ENCODE measurements around the gene CRYM.
"Not testable (repeated sequence)": the region's sequence is repeated elsewhere in the genome, so short reads cannot be mapped to it uniquely, and the experiment has no call there.

CRYM gene

DNA sequence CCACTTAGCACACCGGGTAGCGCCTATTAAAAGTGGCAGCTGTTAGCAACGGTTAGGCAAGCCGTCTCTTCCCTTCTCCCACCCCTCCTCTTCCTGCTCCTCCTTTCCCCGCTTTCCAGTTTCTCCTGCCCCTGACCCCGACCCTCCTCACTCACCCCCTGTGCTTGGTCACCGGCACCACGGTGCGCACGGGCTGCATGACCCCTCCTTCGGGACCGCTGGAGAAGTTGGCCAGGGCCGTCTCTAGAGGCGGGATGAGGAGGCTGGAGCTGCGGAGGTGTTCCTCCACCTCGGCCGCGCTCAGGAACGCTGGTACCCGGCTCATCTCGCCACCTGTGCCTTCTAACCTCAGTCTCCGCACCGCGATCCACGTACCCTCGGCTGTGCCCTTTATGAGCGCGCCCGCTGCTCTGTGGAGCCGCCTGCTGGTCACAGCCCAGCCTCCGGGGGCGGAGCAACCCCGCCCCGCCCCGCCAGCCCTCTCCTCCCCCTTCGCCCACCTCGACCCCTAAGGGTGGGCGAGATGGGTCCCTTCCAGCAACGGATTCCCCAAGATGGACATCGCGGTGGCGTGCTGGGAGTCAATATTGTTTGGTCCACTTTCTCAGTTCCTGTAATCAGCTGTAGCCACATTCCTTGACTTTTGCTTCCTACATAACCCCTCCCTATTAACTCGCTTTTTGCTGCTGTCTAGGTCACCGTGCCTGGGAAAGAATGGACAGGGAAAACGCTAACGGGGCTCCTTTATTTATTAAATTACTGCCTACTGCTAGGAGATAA is at the start of gene CRYM:
Gene CRYM, minus strand, starts transcription at position 364 of the 780 bp plus-strand sequence. Its CDS starts 39 bp downstream, at position 325.
- peak within 1 kb of the TSS; percentile 62 to 66 for H3K4me3 ChIP-seq (ENCODE audit: low read depth in 1 of 2, low read length in 2 of 2)
- H3K27ac ChIP-seq (ENCODE audit: low read length) = no peak within 1 kb of the TSS
- no peaks in the 10 kb centered on the region for H3K36me3 ChIP-seq (ENCODE audit: control insufficient read depth in 1 of 2, insufficient read depth in 2 of 2, low read length in 2 of 2)
- no peaks in the 10 kb centered on the region for H3K27me3 ChIP-seq (ENCODE audit: low read depth, low read length)
- H3K9me3 ChIP-seq (ENCODE audit: control insufficient read depth in 1 of 2, low read length in 2 of 2) = no peaks in the 10 kb centered on the region
- H3K4me1 ChIP-seq (ENCODE audit: control insufficient read depth in 1 of 2, insufficient read depth in 2 of 2, low read length in 2 of 2) = peaks cover 0 to 8% of the 10 kb centered on the region in 2 donors

DNA sequence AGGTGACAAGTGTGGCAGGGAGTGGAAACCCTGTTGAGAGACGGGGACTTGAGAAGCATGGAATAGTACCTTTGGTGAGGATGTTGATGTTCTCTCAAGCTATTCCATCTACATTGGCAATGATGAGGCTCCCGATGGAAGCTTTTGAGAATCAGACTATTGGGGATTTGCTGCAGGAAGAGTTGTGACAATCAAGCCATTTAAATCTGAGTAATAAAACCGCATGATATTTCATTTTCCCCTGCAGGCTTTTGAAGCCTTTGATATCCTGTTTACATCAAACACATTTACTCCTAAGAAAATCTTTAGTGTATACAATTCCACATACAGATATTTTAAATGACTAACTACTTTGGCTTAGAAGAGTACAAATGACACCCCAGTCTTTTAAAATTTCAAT is 49.0 kb upstream of the CRYM start:
- no peak overlapping the region for H3K4me3 ChIP-seq (ENCODE audit: low read depth in 1 of 2, low read length in 2 of 2)
- no peaks in the 10 kb centered on the region for H3K4me1 ChIP-seq (ENCODE audit: control insufficient read depth in 1 of 2, insufficient read depth in 2 of 2, low read length in 2 of 2)
- H3K27me3 ChIP-seq (ENCODE audit: low read depth, low read length) = no peaks in the 10 kb centered on the region
- H3K27ac ChIP-seq (ENCODE audit: low read length) = no peak overlapping the region
- no peaks in the 10 kb centered on the region for H3K36me3 ChIP-seq (ENCODE audit: control insufficient read depth in 1 of 2, insufficient read depth in 2 of 2, low read length in 2 of 2)
- H3K9me3 ChIP-seq (ENCODE audit: control insufficient read depth in 1 of 2, low read length in 2 of 2) = peaks cover 0 to 3% of the 10 kb centered on the region in 2 donors

DNA sequence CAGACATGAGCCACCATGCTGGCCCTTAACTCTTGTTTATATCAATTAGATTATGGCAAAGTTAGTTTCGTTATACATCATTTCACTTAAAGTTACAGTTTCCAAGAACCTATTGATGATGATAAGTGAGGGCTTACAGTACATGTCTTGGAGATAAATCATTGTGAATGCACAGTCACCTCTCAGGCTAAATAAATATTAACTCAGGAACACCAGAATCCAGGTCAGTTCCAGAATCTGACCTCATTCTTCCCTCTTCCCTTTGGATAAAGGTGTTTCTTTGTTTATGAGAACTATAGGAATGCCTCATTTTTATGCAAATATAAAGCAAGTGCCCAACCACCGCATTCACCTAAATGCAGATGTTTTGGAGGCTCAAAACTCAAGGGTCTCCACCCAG is 48.4 kb upstream of the CRYM start:
- H3K27me3 ChIP-seq (ENCODE audit: low read depth, low read length) = no peaks in the 10 kb centered on the region
- H3K9me3 ChIP-seq (ENCODE audit: control insufficient read depth in 1 of 2, low read length in 2 of 2) = peaks cover 0 to 3% of the 10 kb centered on the region in 2 donors
- no peak overlapping the region for H3K27ac ChIP-seq (ENCODE audit: low read length)
- no peaks in the 10 kb centered on the region for H3K4me1 ChIP-seq (ENCODE audit: control insufficient read depth in 1 of 2, insufficient read depth in 2 of 2, low read length in 2 of 2)
- H3K4me3 ChIP-seq (ENCODE audit: low read depth in 1 of 2, low read length in 2 of 2) = no peak overlapping the region
- no peaks in the 10 kb centered on the region for H3K36me3 ChIP-seq (ENCODE audit: control insufficient read depth in 1 of 2, insufficient read depth in 2 of 2, low read length in 2 of 2)

DNA sequence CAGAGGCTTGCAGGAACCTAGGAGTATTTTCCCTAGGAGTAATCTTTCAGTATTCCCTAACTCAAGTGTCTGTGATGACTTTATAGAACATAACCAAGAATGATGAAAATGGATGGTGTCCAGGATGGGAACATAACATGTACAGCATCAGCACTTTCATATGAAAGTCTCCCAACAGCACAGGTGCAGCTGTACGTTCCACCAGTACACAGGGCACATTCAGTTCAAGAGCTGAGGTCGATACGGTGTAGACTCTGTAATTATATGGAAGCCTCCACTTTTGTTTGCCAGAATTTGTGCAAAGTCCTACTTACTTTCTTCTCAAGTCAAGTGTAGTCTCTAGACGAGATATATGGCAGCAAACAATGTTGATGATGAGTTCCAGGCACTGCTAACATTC is 46.2 kb upstream of the CRYM start:
- no peak overlapping the region for H3K4me3 ChIP-seq (ENCODE audit: low read depth in 1 of 2, low read length in 2 of 2)
- H3K9me3 ChIP-seq (ENCODE audit: control insufficient read depth in 1 of 2, low read length in 2 of 2) = peaks cover 0 to 3% of the 10 kb centered on the region in 2 donors
- H3K27me3 ChIP-seq (ENCODE audit: low read depth, low read length) = no peaks in the 10 kb centered on the region
- H3K4me1 ChIP-seq (ENCODE audit: control insufficient read depth in 1 of 2, insufficient read depth in 2 of 2, low read length in 2 of 2) = no peaks in the 10 kb centered on the region
- no peak overlapping the region for H3K27ac ChIP-seq (ENCODE audit: low read length)
- no peaks in the 10 kb centered on the region for H3K36me3 ChIP-seq (ENCODE audit: control insufficient read depth in 1 of 2, insufficient read depth in 2 of 2, low read length in 2 of 2)

DNA sequence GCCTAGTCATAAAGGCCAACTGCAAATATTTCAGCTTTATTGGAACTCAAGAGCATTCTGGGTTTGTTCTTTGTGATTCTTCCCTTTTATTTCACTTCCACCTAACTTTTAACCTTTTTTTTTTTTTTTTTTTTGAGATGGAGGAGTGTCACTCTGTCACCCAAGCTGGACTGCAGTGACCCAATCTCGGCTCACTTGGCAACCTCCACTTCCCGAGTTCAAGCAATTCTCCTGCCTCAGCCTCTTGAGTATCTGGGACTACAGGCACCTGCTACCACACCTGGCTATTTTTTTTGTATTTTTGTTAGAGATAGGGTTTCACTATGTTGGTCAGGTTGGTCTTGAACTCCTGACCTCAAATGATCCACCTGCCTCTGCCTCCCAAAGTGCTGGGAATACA is 44.2 kb upstream of the CRYM start:
- H3K4me1 ChIP-seq (ENCODE audit: control insufficient read depth in 1 of 2, insufficient read depth in 2 of 2, low read length in 2 of 2); H3K27ac ChIP-seq (ENCODE audit: low read length); H3K4me3 ChIP-seq (ENCODE audit: low read depth in 1 of 2, low read length in 2 of 2); H3K27me3 ChIP-seq (ENCODE audit: low read depth, low read length); H3K36me3 ChIP-seq (ENCODE audit: control insufficient read depth in 1 of 2, insufficient read depth in 2 of 2, low read length in 2 of 2); H3K9me3 ChIP-seq (ENCODE audit: control insufficient read depth in 1 of 2, low read length in 2 of 2): not testable (repeated sequence)

DNA sequence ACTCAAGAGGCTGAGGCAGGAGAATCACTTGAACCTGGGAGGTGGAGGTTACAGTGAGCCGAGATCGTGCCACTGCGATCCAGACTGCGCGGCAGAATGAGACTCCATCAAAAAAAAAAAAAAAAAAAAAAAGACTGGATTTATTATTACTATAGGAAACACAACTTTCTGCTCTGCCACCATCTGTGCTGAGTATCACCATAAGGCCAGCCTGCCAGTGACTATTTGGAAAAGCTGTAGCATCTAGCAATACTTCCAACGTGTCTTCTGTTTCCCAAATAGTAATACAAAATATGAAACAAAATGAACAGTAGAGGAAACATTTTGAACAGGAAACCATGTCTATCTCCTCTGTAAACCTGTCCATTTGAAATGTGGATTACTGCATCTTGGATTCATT is 43.6 kb upstream of the CRYM start:
- Histone ChIP-seq H3K36me3 (ENCODE audit: control insufficient read depth in 1 of 2, insufficient read depth in 2 of 2, low read length in 2 of 2) (no peaks in the 10 kb centered on the region), H3K4me1 (ENCODE audit: control insufficient read depth in 1 of 2, insufficient read depth in 2 of 2, low read length in 2 of 2) (no peaks in the 10 kb centered on the region), H3K4me3 (ENCODE audit: low read depth in 1 of 2, low read length in 2 of 2) (no peak overlapping the region), H3K9me3 (ENCODE audit: control insufficient read depth in 1 of 2, low read length in 2 of 2) (no peaks in the 10 kb centered on the region), H3K27ac (ENCODE audit: low read length) (no peak overlapping the region), H3K27me3 (ENCODE audit: low read depth, low read length) (no peaks in the 10 kb centered on the region)

DNA sequence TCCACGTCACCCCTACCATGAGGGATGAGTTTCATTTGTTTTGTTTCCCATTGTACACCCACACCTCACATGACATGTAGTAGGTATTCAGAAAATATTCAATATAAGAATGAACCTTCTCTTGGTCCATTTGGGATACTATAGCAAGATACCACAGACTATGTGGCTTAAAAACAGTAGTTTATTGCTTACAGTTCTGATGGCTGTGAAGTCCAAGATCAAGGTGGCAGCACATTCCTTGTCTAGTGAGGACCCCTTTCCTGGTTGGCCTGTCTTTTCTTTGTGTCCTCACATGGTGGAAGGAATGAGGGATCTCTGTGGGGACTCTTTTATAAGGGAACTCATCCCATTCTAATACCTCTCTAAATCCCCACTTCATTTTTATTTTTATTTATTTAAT is 36.2 kb upstream of the CRYM start:
- Histone ChIP-seq H3K4me1 (ENCODE audit: control insufficient read depth in 1 of 2, insufficient read depth in 2 of 2, low read length in 2 of 2) (no peaks in the 10 kb centered on the region), H3K27me3 (ENCODE audit: low read depth, low read length) (no peaks in the 10 kb centered on the region), H3K36me3 (ENCODE audit: control insufficient read depth in 1 of 2, insufficient read depth in 2 of 2, low read length in 2 of 2) (no peaks in the 10 kb centered on the region), H3K9me3 (ENCODE audit: control insufficient read depth in 1 of 2, low read length in 2 of 2) (no peaks in the 10 kb centered on the region), H3K27ac (ENCODE audit: low read length) (no peak overlapping the region), H3K4me3 (ENCODE audit: low read depth in 1 of 2, low read length in 2 of 2) (no peak overlapping the region)

DNA sequence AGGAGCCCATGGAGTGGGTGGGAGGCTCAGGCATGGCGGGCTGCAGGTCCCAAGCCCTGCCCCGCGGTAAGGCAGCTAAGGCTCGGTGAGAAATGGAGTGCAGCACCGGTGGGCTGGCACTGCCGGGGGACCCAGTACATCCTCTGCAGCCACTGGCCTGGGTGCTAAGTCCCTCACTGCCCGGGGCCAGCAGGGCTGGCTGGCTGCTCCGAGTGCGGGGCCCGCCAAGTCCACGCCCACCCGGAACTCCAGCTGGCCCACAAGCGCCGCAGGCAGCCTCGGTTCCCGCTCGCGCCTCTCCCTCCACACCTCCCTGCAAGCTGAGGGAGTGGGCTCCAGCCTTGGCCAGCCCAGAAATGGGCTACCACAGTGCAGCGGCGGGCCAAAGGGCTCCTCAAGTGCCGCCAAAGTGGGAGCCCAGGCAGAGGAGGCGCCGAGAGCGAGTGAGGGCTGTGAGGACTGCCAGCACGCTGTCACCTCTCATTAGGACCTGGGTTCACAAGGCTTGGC is 34.8 kb upstream of the CRYM start:
- not testable (repeated sequence) for H3K36me3 ChIP-seq (ENCODE audit: control insufficient read depth in 1 of 2, insufficient read depth in 2 of 2, low read length in 2 of 2); H3K4me3 ChIP-seq (ENCODE audit: low read depth in 1 of 2, low read length in 2 of 2); H3K9me3 ChIP-seq (ENCODE audit: control insufficient read depth in 1 of 2, low read length in 2 of 2); H3K4me1 ChIP-seq (ENCODE audit: control insufficient read depth in 1 of 2, insufficient read depth in 2 of 2, low read length in 2 of 2); H3K27ac ChIP-seq (ENCODE audit: low read length); H3K27me3 ChIP-seq (ENCODE audit: low read depth, low read length)

DNA sequence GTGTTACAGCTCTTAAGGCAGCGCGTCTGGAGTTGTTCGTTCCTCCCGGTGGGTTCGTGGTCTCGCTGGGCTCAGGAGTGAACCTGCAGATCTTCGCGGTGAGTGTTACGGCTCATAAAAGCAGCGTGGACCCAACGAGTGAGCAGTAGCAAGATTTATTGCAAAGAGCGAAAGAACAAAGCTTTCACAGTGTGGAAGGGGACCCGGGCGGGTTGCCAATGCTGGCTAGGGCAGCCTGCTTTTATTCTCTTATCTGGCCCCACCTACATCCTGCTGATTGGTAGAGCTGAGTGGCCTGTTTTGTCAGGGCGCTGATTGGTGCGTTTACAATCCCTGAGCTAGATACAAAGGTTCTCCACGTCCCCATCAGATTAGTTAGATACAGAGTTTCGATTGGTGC is 34.0 kb upstream of the CRYM start:
- H3K4me3 ChIP-seq (ENCODE audit: low read depth in 1 of 2, low read length in 2 of 2) = not testable (repeated sequence)

DNA sequence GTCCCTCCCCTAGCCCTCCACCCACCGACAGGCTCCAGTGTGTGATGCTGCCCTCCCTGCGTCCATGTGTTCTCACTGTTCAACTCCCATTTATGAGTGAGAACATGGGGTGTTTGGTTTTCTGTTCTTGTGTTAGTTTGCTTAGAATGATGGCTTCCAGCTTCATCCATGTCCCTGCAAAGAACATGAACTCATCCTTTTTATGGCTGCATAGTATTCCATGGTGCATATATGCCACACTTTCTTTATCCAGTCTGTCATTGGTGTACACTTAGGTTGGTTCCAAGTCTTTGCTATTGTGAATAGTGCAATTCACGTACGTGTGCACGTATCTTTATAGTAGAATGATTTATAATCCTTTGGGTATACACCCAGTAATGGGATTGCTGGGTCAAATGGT is 28.6 kb upstream of the CRYM start:
- not testable (repeated sequence) for H3K36me3 ChIP-seq (ENCODE audit: control insufficient read depth in 1 of 2, insufficient read depth in 2 of 2, low read length in 2 of 2); H3K4me3 ChIP-seq (ENCODE audit: low read depth in 1 of 2, low read length in 2 of 2); H3K9me3 ChIP-seq (ENCODE audit: control insufficient read depth in 1 of 2, low read length in 2 of 2); H3K4me1 ChIP-seq (ENCODE audit: control insufficient read depth in 1 of 2, insufficient read depth in 2 of 2, low read length in 2 of 2); H3K27ac ChIP-seq (ENCODE audit: low read length); H3K27me3 ChIP-seq (ENCODE audit: low read depth, low read length)

More for the DNA sequence above, 34.0 kb upstream of the CRYM start:
- H3K27ac ChIP-seq (ENCODE audit: low read length); H3K36me3 ChIP-seq (ENCODE audit: control insufficient read depth in 1 of 2, insufficient read depth in 2 of 2, low read length in 2 of 2); H3K9me3 ChIP-seq (ENCODE audit: control insufficient read depth in 1 of 2, low read length in 2 of 2); H3K27me3 ChIP-seq (ENCODE audit: low read depth, low read length); H3K4me1 ChIP-seq (ENCODE audit: control insufficient read depth in 1 of 2, insufficient read depth in 2 of 2, low read length in 2 of 2): not testable (repeated sequence)

DNA sequence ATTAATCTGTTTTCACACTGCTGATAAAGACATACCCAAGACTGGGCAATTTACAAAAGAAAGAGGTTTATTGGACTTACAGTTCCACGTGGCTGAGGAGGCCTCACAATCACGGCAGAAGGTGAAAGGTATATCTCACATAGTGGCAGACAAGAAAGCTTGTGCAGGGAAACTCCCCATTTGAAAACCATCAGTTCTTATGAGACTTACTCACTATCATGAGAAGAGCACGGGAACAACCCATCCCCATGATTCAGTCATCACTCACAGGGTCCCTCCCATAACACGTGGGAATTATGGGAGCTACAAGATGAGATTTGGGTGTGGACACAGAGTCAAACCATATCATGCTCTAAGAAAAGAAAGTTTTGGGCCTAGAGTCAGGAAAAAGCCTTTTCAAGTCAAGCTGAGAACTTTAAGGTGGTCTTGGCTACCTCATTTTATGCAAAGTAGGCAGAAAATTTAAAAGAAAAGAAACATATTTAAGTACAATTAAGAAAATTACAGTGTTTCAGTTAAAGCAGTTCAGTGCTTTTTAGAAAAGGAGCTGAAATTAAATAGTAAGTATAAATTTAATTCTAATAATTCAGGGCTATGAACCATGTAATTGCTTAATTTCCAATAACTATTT is 24.9 kb upstream of the CRYM start:
- H3K36me3 ChIP-seq (ENCODE audit: control insufficient read depth in 1 of 2, insufficient read depth in 2 of 2, low read length in 2 of 2) = no peaks in the 10 kb centered on the region
- peaks cover 0 to 15% of the 10 kb centered on the region in 2 donors for H3K4me1 ChIP-seq (ENCODE audit: control insufficient read depth in 1 of 2, insufficient read depth in 2 of 2, low read length in 2 of 2)
- no peak overlapping the region for H3K27ac ChIP-seq (ENCODE audit: low read length)
- no peaks in the 10 kb centered on the region for H3K9me3 ChIP-seq (ENCODE audit: control insufficient read depth in 1 of 2, low read length in 2 of 2)
- no peak overlapping the region for H3K4me3 ChIP-seq (ENCODE audit: low read depth in 1 of 2, low read length in 2 of 2)
- no peaks in the 10 kb centered on the region for H3K27me3 ChIP-seq (ENCODE audit: low read depth, low read length)

Measured in muscle layer of duodenum (tissue), 2 donors.